HG03432 (cell line): Measurements from ENCODE around the gene DDX39B.
"Not testable (repeated sequence)": the region's sequence is repeated elsewhere in the genome, so short reads cannot be mapped to it uniquely, and the experiment has no call there.

Experiments used
- ATAC-seq: cut with Tn5 transposase; IDR thresholded peaks from one replicate; pipeline ENCODE4 v1.9.1; 2021; ENCODE audit warnings: mild to moderate bottlenecking, moderate library complexity; ENCODE audit not compliant: unreplicated experiment

Gene DDX39B

GRCh38 chr6:31487674-31488073 is 54.1 kb downstream of the DDX39B start:
- not testable (repeated sequence) for ATAC-seq

GRCh38 chr6:31486065-31486837 is 55.6 kb downstream of the DDX39B start:
- not testable (repeated sequence) for ATAC-seq

DNA sequence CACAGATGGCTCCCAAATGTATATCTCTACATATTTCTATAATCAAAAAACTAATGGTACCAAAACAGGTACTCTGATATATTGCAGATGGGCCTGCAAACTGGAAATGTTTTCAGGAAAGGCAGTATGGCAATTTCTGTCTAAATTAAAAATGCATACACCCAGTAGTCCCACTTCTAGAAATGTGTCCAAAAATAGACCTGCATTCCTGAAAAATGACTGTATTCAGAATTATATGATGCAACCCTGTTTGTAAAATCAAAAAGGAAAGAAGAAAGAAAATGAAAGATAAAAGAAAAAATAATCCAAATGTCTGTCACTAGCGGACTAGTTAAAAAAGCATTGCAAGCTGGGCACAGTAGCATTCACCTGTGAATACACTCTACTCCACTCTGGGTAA is 56.7 kb downstream of the DDX39B start:
- ATAC-seq, result no peak

- ATAC-seq, result no peak
These were observed 58.4 kb downstream of the DDX39B start for GRCh38 chr6:31483392-31483791.

DNA sequence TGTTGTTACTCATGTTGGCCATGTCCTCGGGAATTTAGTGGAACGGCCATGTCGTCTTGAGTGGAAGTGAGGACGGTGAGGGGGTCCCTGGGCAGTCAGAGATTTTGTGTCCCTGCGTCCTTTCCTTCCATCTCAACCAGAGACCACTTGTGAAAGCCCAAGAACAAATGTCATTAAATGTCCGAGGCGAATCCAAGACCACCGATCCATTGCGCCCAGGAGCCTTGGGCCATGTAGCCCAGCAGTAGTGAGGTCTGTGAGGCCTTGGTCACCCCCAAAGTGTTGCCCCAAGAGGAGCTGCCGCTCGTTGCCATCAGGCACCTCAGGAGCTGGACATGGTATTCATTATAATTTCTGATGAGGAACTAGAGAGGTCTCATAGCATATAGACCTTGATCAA is 61.2 kb downstream of the DDX39B start:
- ATAC-seq, result no peak
